Measurements from ENCODE around the gene CSTF1.

DNA sequence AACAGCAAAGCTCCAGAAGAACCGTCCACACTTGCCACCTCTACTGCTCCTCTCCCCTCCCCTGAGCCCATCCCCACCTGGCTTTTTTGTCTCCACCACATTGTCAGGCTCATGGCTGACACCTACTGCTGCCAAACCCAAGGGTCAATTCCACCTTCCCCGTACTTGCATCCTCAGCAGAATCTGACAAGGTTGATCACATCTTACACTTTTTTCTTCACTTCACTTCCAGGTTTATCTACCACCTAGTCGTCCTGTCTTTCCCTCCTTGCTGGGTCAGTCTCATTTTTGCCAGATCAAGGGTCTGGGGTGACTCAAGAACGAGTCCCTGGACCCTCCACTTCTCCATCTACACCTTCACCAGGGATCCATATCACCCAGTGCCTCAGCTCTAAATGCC lies 3.6 kb upstream of the CSTF1 start:
- TF ChIP-seq POLR2A (IDR thresholded peaks at IDR 0.05; ENCODE audit: low read depth, low read length) (no peak), JUN (IDR thresholded peaks at IDR 0.05; ENCODE audit: borderline replicate concordance, insufficient read depth, insufficient read length, low read depth) (no peak), EZH2 (IDR thresholded peaks at IDR 0.05; ENCODE audit: borderline replicate concordance, low read depth, low read length, severe bottlenecking) (no peak), POLR2AphosphoS5 (IDR thresholded peaks at IDR 0.05; ENCODE audit: insufficient read depth, low read depth, low read length) (no peak), GATA2 (IDR thresholded peaks at IDR 0.05; ENCODE audit: insufficient read depth, insufficient read length, low read depth, low read length) (no peak), MYC (IDR thresholded peaks at IDR 0.05; ENCODE audit: low read depth, low read length) (no peak), MAX (IDR thresholded peaks at IDR 0.05; ENCODE audit: insufficient read depth, insufficient read length) (no peak)
- TF ChIP-seq, protein P1, sequence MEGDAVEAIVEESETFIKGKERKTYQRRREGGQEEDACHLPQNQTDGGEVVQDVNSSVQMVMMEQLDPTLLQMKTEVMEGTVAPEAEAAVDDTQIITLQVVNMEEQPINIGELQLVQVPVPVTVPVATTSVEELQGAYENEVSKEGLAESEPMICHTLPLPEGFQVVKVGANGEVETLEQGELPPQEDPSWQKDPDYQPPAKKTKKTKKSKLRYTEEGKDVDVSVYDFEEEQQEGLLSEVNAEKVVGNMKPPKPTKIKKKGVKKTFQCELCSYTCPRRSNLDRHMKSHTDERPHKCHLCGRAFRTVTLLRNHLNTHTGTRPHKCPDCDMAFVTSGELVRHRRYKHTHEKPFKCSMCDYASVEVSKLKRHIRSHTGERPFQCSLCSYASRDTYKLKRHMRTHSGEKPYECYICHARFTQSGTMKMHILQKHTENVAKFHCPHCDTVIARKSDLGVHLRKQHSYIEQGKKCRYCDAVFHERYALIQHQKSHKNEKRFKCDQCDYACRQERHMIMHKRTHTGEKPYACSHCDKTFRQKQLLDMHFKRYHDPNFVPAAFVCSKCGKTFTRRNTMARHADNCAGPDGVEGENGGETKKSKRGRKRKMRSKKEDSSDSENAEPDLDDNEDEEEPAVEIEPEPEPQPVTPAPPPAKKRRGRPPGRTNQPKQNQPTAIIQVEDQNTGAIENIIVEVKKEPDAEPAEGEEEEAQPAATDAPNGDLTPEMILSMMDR (IDR thresholded peaks at IDR 0.05; ENCODE audit: extremely low read depth in 1 of 2, insufficient read depth in 1 of 2, low read depth in 1 of 2, low read length in 2 of 2), result no peak
